GM19240 (cell line): Measurements from ENCODE around the gene CTXN1.

Source experiments
- DNase-seq: peaks from one replicate; pipeline ENCODE4 v3.0.0; 2011; ENCODE audit warnings: low spot score; ENCODE audit not compliant: insufficient read length

The CTXN1 gene

GRCh38 chr19:7877249-7877836 is 48.6 kb downstream of the CTXN1 start:
- no peak for DNase-seq

DNA sequence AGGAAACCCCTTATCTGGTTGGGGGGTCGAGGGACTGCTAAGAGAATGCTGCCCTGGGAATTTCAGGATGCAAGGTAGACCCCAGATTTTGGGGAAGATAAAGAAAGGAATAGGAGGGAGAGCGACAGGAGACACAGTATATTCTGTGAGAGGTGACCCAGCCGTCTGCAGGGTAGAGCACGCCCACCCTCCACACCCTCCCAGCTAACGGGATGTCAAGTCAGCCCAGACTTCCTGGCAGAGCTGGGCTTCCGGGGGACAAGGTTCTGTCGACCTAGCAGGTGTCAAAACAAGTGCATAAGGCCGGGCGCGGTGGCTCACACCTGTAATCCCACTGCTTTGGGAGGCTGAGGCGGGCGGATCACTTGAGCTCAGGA is 51.0 kb downstream of the CTXN1 start:
- DNase-seq = no peak
